Measurements from ENCODE around the gene OR1N2.

OR1N2 gene

DNA sequence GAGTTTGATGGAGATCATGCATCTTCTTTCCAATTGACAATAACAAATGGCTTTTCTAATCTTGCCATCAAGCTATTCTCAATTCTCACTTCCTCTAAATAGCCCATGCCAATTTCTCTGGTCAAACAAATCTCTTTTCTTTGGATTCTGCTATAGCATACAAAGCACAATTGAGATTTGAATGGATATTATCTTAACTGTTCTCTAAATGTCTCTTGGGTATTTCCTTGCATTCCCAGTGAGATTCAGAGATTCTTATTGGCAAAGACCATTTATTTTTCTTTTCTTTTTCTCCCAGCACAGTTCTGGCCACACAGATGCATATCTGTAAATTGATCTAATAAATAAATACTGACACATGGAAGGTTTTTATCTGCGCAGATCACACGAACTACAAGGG is at the start of gene OR1N2:
Gene OR1N2, plus strand, starts transcription at position 301 of the 400 bp plus-strand sequence. CDS start 100 bp downstream, outside the sequence.
- no peak within 1 kb of the TSS for H3K4me3 ChIP-seq (ENCODE audit: low read depth, low read length)
- no peak for TF ChIP-seq CTCF (conservative IDR thresholded peaks at IDR 0.05; ENCODE audit: low read depth, low read length)
- DNase-seq (ENCODE audit: low read depth) = no peak

DNA sequence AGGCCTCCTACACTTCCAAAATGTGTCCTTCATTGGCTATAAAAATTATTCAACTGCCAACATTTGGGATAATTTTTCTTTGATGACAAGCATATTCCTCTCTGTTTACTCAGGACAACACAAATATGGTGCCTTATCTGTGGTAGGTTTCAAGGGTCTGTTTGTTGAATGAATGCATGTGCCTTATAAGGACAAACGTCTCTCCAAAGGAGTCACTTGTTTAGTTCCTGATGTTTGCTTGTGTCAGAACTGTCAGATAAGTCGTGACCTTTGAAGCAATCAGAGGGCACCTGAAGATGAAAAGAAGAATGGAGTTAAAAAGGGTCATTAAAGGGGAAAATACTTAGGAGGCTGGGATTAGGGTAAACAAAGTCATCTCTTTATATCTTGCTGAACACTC is 45.9 kb upstream of the OR1N2 start:
- no peak overlapping the region for H3K4me3 ChIP-seq (ENCODE audit: low read depth, low read length)
- no peak for DNase-seq (ENCODE audit: low read depth)
- no peak for TF ChIP-seq CTCF (conservative IDR thresholded peaks at IDR 0.05; ENCODE audit: low read depth, low read length)

GRCh38 chr9:122510502-122510901 is 42.4 kb upstream of the OR1N2 start, which contains the start of gene OR1J2:
OR1J2 (plus strand) TSS chr9:122510802; CDS start chr9:122510802, 0 bp downstream.
- no peak for DNase-seq (ENCODE audit: low read depth)
- no peak within 1 kb of the TSS for H3K4me3 ChIP-seq (ENCODE audit: low read depth, low read length)
- no peak for TF ChIP-seq CTCF (conservative IDR thresholded peaks at IDR 0.05; ENCODE audit: low read depth, low read length)

DNA sequence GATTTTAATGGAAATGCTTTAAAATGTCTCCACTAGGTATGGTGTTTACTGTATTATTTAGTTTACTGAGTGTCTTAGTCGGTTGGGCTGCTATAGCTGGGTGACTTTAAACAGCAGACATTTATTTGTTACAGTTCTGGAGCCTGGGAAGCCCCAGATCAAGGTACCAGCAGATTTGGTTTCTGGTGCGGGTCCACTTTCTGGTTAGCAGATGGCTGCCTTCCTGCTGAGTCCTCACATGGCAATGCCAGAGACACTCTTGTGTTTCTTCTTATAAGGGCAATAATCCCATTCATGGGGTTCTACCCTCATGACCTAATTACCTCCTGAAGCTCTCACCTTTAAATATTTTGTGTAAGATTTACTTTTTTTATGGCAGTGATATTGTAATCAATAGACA is 34.7 kb upstream of the OR1N2 start:
- no peak for DNase-seq (ENCODE audit: low read depth)
- TF ChIP-seq CTCF (conservative IDR thresholded peaks at IDR 0.05; ENCODE audit: low read depth, low read length) = no peak
- no peak overlapping the region for H3K4me3 ChIP-seq (ENCODE audit: low read depth, low read length)

- H3K4me3 ChIP-seq (ENCODE audit: low read depth, low read length) = no peak within 1 kb of the TSS
- TF ChIP-seq CTCF (conservative IDR thresholded peaks at IDR 0.05; ENCODE audit: low read depth, low read length) = no peak
- DNase-seq (ENCODE audit: low read depth) = no peak
Measured at GRCh38 chr9:122518841-122519240, 34.1 kb upstream of the OR1N2 start, which contains the start of gene OR1J4. OR1J4 (plus strand) TSS chr9:122519141; CDS start chr9:122519141, 0 bp downstream.

GRCh38 chr9:122519376-122519775 is 33.5 kb upstream of the OR1N2 start:
- no peak overlapping the region for H3K4me3 ChIP-seq (ENCODE audit: low read depth, low read length)
- no peak for DNase-seq (ENCODE audit: low read depth)
- no peak for TF ChIP-seq CTCF (conservative IDR thresholded peaks at IDR 0.05; ENCODE audit: low read depth, low read length)

GRCh38 chr9:122526602-122527001 is 26.3 kb upstream of the OR1N2 start:
- no peak overlapping the region for H3K4me3 ChIP-seq (ENCODE audit: low read depth, low read length)
- TF ChIP-seq CTCF (conservative IDR thresholded peaks at IDR 0.05; ENCODE audit: low read depth, low read length) = no peak
- DNase-seq (ENCODE audit: low read depth) = no peak
